ENCODE results near the gene AJAP1.

AJAP1 gene

DNA sequence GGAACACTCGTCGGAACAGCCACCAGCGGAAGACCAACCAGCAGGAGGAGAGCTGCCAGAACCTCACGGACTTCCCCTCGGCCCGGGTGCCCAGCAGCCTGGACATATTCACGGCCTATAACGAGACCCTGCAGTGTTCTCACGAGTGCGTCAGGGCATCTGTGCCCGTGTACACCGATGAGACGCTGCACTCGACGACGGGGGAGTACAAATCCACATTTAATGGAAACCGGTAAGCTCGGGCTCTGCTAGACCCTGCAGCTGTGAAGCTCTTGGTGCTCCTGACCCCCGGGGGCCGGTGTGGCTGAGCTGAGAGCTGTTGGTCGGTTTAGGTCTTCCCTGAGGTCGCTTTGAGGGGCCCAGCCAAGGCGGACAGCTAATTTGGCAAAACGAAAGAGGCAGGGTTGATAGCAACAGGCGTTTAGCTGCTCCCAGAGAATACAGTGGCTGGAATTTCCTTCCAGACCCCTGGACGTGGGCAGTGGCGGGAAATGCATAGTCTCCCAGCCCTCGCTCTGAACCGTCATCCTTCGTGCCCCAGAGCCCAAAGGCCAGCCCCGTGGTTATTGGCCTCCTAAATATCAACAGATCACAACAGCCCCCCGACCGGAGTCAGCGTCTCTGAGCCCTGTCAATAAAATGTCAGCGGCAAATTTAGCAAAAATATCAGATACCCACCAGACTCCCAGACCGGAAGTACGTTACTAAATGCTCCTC, 118.0 kb downstream of the AJAP1 start:
- H3K4me1 ChIP-seq (ENCODE audit: control insufficient read depth, insufficient read depth, low read length), result no peaks in the 10 kb centered on the region
- no peaks in the 10 kb centered on the region; the same call in 1 of the 2 replicates for H3K9me3 ChIP-seq (ENCODE audit: control insufficient read depth, insufficient read depth, low read depth, low read length)
- H3K9ac ChIP-seq (ENCODE audit: low read length), result no peak overlapping the region
- no peak overlapping the region for H3K27ac ChIP-seq (ENCODE audit: low read depth, low read length)
- H3K4me3 ChIP-seq (ENCODE audit: low read depth, low read length), result no peak overlapping the region
- H3K27me3 ChIP-seq (ENCODE audit: control insufficient read depth, insufficient read depth, low read length), result no peaks in the 10 kb centered on the region
- no peaks in the 10 kb centered on the region for H3K36me3 ChIP-seq (ENCODE audit: control insufficient read depth, insufficient read depth, low read length)

DNA sequence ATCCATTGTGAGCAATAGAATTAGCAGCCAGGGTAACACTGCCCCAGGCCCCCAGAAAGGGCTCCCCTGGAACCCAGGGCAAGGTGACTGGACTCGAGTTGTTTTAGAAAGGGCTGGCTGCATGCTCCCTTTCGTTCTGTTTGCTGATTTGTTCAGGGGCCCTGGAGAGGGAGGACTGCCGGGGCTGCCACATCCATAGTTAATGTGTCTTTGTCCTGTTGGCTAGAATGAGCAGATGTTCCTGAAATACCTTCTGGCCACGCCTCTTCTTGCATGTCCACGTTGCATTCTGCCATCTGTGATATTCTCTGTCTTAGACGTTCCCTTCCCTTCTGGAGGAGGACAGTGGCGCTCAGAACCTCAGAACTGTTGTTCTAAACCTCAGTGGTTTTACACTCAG, 118.8 kb downstream of the AJAP1 start:
- Histone ChIP-seq H3K4me3 (ENCODE audit: low read depth, low read length) (no peak overlapping the region), H3K27me3 (ENCODE audit: control insufficient read depth, insufficient read depth, low read length) (no peaks in the 10 kb centered on the region), H3K36me3 (ENCODE audit: control insufficient read depth, insufficient read depth, low read length) (no peaks in the 10 kb centered on the region), H3K9me3 (ENCODE audit: control insufficient read depth, insufficient read depth, low read depth, low read length) (no peaks in the 10 kb centered on the region), H3K4me1 (ENCODE audit: control insufficient read depth, insufficient read depth, low read length) (no peaks in the 10 kb centered on the region), H3K9ac (ENCODE audit: low read length) (no peak overlapping the region), H3K27ac (ENCODE audit: low read depth, low read length) (no peak overlapping the region)

DNA sequence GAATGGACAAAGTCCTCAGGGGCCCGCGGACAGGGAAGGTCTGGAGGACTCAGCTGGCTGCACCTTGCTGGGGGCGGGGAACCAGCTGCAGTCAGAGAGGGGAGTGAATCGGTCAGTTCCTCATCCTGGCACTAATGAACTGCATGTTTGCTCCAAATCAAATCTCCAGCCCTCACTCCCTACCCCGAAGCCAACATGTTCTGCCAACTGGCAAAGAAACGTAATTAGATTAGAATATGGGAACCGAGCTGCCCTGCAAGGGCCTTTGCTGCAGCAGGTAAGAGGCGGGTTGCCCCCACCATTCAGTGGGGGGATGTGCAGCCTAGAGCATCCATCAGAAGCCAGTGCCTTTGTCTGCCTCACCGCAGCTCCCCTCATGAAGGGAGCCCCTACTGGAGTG, 121.1 kb downstream of the AJAP1 start:
- Histone ChIP-seq H3K4me1 (ENCODE audit: control insufficient read depth, insufficient read depth, low read length) (no peaks in the 10 kb centered on the region), H3K9me3 (ENCODE audit: control insufficient read depth, insufficient read depth, low read depth, low read length) (no peaks in the 10 kb centered on the region), H3K4me3 (ENCODE audit: low read depth, low read length) (no peak overlapping the region), H3K27ac (ENCODE audit: low read depth, low read length) (no peak overlapping the region), H3K36me3 (ENCODE audit: control insufficient read depth, insufficient read depth, low read length) (no peaks in the 10 kb centered on the region), H3K9ac (ENCODE audit: low read length) (no peak overlapping the region), H3K27me3 (ENCODE audit: control insufficient read depth, insufficient read depth, low read length) (no peaks in the 10 kb centered on the region)

DNA sequence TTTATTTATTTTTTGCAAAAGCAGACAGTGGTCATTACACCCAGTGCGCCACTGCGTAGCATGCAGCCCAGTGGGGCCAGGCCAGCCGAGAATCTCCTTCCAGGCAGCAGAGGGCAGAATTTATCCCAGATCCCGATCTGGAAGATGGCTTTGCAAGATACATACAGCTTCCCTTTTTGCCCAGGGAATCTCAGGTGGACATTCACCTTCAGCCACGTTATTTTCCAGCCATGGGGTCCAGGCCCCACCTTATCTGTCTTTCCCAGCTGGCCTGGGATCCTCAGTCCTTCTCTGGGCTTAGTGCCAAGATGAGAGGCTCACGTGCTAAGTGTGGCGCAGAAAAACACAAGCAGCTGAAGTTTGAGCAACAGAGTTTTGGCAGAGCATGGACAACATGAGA, 123.6 kb downstream of the AJAP1 start:
- H3K9ac ChIP-seq (ENCODE audit: low read length), result no peak overlapping the region
- no peaks in the 10 kb centered on the region for H3K9me3 ChIP-seq (ENCODE audit: control insufficient read depth, insufficient read depth, low read depth, low read length)
- no peaks in the 10 kb centered on the region for H3K36me3 ChIP-seq (ENCODE audit: control insufficient read depth, insufficient read depth, low read length)
- no peak overlapping the region for H3K4me3 ChIP-seq (ENCODE audit: low read depth, low read length)
- no peaks in the 10 kb centered on the region for H3K27me3 ChIP-seq (ENCODE audit: control insufficient read depth, insufficient read depth, low read length)
- no peak overlapping the region for H3K27ac ChIP-seq (ENCODE audit: low read depth, low read length)
- no peaks in the 10 kb centered on the region for H3K4me1 ChIP-seq (ENCODE audit: control insufficient read depth, insufficient read depth, low read length)

DNA sequence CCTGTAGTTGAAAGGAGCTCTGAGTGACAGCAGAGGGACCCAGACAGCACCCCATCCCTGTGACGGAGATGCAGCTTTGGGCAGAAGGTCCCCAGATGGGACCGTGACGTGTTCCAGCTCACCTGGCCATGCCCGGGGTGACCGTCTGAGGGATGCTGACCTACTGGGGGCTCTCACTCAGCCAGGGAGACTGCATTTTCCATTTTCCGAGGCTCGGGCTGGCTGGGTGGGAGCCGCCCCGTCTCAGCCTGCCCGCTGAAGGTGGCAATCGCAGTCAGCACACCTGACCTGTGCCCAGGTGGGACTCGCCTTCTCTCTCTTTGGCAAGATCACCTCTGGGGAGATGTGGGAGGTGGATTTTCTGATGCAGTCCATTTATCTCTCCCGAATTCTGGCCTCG, 127.2 kb downstream of the AJAP1 start:
- H3K9ac ChIP-seq (ENCODE audit: low read length), result no peak overlapping the region
- no peak overlapping the region for H3K4me3 ChIP-seq (ENCODE audit: low read depth, low read length)
- no peaks in the 10 kb centered on the region for H3K4me1 ChIP-seq (ENCODE audit: control insufficient read depth, insufficient read depth, low read length)
- no peak overlapping the region for H3K27ac ChIP-seq (ENCODE audit: low read depth, low read length)
- H3K9me3 ChIP-seq (ENCODE audit: control insufficient read depth, insufficient read depth, low read depth, low read length), result no peaks in the 10 kb centered on the region
- H3K27me3 ChIP-seq (ENCODE audit: control insufficient read depth, insufficient read depth, low read length), result no peaks in the 10 kb centered on the region
- H3K36me3 ChIP-seq (ENCODE audit: control insufficient read depth, insufficient read depth, low read length), result no peaks in the 10 kb centered on the region

DNA sequence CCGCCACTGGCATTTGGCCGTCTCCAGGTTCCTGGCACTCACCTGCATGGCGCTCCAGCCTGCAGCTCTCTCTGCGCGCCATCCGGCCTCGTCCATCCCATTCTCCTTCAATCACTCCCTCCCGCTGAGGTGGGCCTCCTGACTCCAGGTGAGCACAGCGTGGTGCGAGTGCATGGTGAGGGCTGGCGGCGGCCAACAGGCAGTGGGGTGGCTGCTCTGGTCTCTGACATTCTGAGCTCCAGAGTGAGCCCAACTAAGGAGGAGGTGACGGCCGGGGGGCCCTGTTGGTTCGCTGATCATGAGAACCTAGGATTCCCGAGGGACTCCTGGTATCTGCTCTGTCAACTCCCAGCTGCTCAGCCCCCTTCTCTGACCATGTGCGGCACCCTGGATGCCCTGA, 130.4 kb downstream of the AJAP1 start:
- Histone ChIP-seq H3K36me3 (ENCODE audit: control insufficient read depth, insufficient read depth, low read length) (no peaks in the 10 kb centered on the region), H3K27ac (ENCODE audit: low read depth, low read length) (no peak overlapping the region), H3K4me3 (ENCODE audit: low read depth, low read length) (no peak overlapping the region), H3K9me3 (ENCODE audit: control insufficient read depth, insufficient read depth, low read depth, low read length) (no peaks in the 10 kb centered on the region), H3K9ac (ENCODE audit: low read length) (no peak overlapping the region), H3K4me1 (ENCODE audit: control insufficient read depth, insufficient read depth, low read length) (no peaks in the 10 kb centered on the region), H3K27me3 (ENCODE audit: control insufficient read depth, insufficient read depth, low read length) (no peaks in the 10 kb centered on the region)

DNA sequence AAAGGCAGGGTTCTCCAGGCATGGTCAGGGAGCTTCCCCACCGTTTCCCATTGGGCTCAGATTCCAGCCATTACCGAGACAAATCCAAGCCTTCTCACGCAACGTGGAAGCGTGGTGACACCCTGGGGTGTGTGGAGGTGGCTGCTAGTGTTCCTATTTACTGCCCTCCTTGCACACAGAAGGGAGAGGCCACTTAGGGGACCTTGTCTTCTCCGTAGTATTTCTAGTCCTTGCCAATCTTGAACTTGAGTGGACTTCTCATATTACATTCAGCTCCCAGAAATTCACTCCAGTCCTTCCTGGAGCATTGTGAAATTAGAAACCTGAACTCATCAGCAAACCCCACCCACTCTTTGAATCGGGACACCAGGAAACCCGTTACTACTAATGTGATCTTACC, 131.6 kb downstream of the AJAP1 start:
- no peaks in the 10 kb centered on the region for H3K27me3 ChIP-seq (ENCODE audit: control insufficient read depth, insufficient read depth, low read length)

DNA sequence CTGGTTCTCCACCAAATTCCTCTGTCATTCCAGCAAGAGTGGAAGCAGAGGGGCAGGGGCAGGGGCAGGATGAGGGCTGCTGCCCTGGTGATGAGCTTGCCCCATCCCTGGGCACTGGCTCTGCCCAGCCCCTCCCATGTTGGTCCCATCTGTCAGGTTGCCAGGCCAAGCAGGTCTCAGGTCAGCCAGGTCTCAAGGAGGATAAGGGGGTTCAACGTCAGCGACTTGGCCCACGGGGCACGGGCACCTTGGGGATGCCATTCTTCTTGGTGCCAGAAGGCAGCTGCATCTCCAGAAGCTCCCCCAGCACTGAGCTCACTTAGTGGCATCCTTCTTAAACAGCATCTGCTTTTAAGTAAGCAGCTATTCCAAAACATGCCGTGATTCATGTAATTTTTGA, 133.1 kb downstream of the AJAP1 start:
- Histone ChIP-seq H3K4me3 (ENCODE audit: low read depth, low read length) (no peak overlapping the region), H3K27ac (ENCODE audit: low read depth, low read length) (no peak overlapping the region), H3K36me3 (ENCODE audit: control insufficient read depth, insufficient read depth, low read length) (no peaks in the 10 kb centered on the region), H3K9me3 (ENCODE audit: control insufficient read depth, insufficient read depth, low read depth, low read length) (no peaks in the 10 kb centered on the region), H3K4me1 (ENCODE audit: control insufficient read depth, insufficient read depth, low read length) (no peaks in the 10 kb centered on the region), H3K9ac (ENCODE audit: low read length) (no peak overlapping the region), H3K27me3 (ENCODE audit: control insufficient read depth, insufficient read depth, low read length) (no peaks in the 10 kb centered on the region)

More for the DNA sequence above, 131.6 kb downstream of the AJAP1 start:
- H3K36me3 ChIP-seq (ENCODE audit: control insufficient read depth, insufficient read depth, low read length), result no peaks in the 10 kb centered on the region
- H3K9ac ChIP-seq (ENCODE audit: low read length), result no peak overlapping the region
- H3K27ac ChIP-seq (ENCODE audit: low read depth, low read length), result no peak overlapping the region
- H3K4me3 ChIP-seq (ENCODE audit: low read depth, low read length), result no peak overlapping the region
- H3K4me1 ChIP-seq (ENCODE audit: control insufficient read depth, insufficient read depth, low read length), result no peaks in the 10 kb centered on the region
- no peaks in the 10 kb centered on the region for H3K9me3 ChIP-seq (ENCODE audit: control insufficient read depth, insufficient read depth, low read depth, low read length)

DNA sequence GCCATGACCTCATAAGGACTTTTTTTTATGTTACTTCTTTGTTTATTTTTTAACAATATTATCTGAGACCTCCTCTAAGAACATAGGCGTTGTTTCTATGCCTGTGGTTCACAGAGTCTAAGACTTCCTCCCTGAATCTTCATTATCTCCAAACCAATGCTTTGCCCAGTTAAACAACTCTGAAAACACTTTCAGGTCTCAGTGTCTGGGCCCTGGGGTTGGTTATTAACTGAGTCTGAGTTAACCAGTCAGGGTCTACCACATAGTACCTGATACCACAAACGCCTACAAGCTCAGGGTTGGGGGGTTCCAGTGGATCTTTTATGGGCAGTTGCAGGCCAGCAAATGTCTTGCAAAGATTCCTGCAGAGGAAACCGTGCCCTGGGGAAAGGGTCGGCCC, 138.2 kb downstream of the AJAP1 start:
- no peak overlapping the region for H3K9ac ChIP-seq (ENCODE audit: low read length)
- H3K4me1 ChIP-seq (ENCODE audit: control insufficient read depth, insufficient read depth, low read length), result peaks cover 10% of the 10 kb centered on the region; the same call in 1 of the 2 replicates
- no peaks in the 10 kb centered on the region for H3K36me3 ChIP-seq (ENCODE audit: control insufficient read depth, insufficient read depth, low read length)
- H3K27me3 ChIP-seq (ENCODE audit: control insufficient read depth, insufficient read depth, low read length), result no peaks in the 10 kb centered on the region
- no peak overlapping the region for H3K27ac ChIP-seq (ENCODE audit: low read depth, low read length)
- no peak overlapping the region for H3K4me3 ChIP-seq (ENCODE audit: low read depth, low read length)
- no peaks in the 10 kb centered on the region for H3K9me3 ChIP-seq (ENCODE audit: control insufficient read depth, insufficient read depth, low read depth, low read length)

DNA sequence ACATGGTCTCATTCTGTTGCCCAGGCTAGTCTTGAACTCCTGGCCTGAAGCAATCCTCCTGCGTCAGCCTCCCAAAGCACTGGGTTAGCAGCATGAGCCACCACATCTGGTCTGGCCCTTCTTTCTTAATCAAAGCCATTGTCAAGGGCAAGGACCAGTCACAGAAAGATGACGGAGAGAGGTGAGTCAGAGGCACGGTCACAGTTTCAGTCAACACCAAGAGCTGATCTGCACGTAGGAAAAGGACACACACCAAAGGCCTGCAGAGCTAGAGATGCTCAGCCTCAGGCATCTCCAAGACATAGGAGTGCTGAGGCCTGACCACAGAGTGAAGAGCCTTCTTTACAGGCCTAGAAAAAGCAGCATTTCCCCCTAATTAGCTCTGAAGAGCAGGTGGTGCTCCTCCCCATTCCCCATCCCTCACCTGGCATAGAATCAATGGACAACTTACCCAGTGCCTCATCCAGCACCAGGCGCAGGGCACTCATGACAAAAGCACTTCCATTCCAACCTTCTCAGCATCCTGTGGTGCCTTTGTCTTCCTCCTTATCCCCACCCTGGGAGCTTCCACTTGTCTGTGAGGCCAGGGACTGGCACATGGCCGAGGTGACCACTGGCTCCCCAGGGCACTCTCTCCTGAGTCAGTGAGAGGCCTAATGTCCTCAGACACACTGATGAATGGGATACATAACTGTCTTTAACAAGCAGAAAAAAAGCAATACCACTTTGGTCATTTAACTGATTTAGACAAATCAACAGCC, 139.8 kb downstream of the AJAP1 start:
- Histone ChIP-seq H3K27ac (ENCODE audit: low read depth, low read length) (no peak overlapping the region), H3K36me3 (ENCODE audit: control insufficient read depth, insufficient read depth, low read length) (no peaks in the 10 kb centered on the region), H3K4me3 (ENCODE audit: low read depth, low read length) (no peak overlapping the region), H3K27me3 (ENCODE audit: control insufficient read depth, insufficient read depth, low read length) (no peaks in the 10 kb centered on the region), H3K9ac (ENCODE audit: low read length) (no peak overlapping the region), H3K9me3 (ENCODE audit: control insufficient read depth, insufficient read depth, low read depth, low read length) (no peaks in the 10 kb centered on the region), H3K4me1 (ENCODE audit: control insufficient read depth, insufficient read depth, low read length) (peaks cover 10% of the 10 kb centered on the region; the same call in 1 of the 2 replicates)

DNA sequence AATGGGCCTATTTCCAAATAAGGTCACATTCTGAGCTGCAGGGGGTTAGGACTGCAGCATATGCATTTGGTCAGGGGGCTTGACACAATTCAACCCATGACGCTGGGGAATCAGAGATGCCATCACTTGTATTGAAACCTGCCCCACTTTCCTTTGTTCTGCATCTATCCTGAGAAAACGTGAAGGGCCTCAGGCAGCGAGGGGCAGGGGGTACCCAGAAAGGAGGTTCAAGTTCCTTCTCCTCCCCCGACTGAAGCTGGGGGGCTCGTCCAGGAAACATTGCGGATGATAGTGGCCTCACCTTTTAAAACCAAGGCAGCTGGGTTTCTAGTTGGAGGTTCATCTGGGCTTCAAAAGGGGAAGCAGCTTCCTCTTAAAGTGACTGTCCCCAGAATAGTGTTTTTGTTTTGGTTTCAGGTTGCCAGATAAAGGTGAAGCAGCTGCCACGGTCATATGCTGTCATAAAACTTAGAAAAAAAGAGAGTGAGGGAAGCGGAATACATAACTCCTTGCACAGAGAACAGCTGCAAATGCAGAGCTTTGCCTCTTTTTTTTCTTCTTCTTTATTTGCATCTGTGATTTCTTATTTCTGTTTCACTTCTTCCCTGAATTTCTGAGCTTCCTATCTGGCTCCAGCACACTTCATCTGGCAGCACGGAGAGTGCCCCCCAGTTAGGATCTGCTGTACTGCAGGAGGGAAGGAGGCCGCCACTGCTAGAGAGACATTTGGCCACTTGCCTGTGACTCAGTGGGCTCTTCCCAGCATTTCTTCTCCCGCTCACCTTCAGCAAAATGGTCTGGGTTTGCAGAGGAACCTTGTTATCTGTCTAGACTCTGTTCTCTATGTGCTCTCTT, 142.0 kb downstream of the AJAP1 start:
- H3K27ac ChIP-seq (ENCODE audit: low read depth, low read length), result no peak overlapping the region
- H3K4me3 ChIP-seq (ENCODE audit: low read depth, low read length), result no peak overlapping the region
- H3K36me3 ChIP-seq (ENCODE audit: control insufficient read depth, insufficient read depth, low read length), result no peaks in the 10 kb centered on the region
- no peaks in the 10 kb centered on the region; the same call in 1 of the 2 replicates for H3K27me3 ChIP-seq (ENCODE audit: control insufficient read depth, insufficient read depth, low read length)
- H3K9me3 ChIP-seq (ENCODE audit: control insufficient read depth, insufficient read depth, low read depth, low read length), result no peaks in the 10 kb centered on the region
- H3K9ac ChIP-seq (ENCODE audit: low read length), result no peak overlapping the region
- peaks cover 10% of the 10 kb centered on the region; the same call in 1 of the 2 replicates for H3K4me1 ChIP-seq (ENCODE audit: control insufficient read depth, insufficient read depth, low read length)
